NT2/D1 (cell line): ENCODE measurements around the gene HSPD1.

Experiments
- SUZ12 ChIP-seq: IDR thresholded peaks from 2 replicates; pipeline ENCODE4 v1.6.1; 2011; ENCODE audit not compliant: insufficient read length, insufficient read depth; ENCODE audit errors: extremely low read depth
- YY1 ChIP-seq: IDR thresholded peaks from 2 replicates; pipeline ENCODE4 v1.6.1; 2011; ENCODE audit not compliant: insufficient read length, insufficient read depth
- ZNF274 ChIP-seq: IDR thresholded peaks from 2 replicates; pipeline ENCODE4 v1.6.1; 2011; ENCODE audit warnings: mild to moderate bottlenecking, low read depth, low read length

DNA sequence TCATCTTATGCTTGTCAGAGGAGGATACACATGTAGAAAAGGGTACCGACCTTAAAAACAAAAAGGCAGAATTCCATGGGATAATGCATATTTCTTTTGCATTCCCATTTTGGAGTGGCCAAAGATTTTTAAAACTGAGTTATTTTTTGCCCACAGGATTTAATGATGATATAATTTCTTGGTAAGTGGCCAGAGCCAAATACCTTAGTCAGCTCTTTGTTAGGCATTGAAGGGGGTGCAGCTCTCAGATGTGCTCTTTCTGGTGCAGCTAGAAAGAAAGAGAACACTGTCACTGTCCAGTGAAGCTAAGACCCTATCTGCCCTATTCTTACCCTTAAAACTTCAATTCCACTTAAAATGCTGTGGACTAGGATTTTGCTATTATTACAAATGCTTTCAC is 35.5 kb downstream of the HSPD1 start:
- no peak for TF ChIP-seq ZNF274
- TF ChIP-seq SUZ12: no peak
- no peak for TF ChIP-seq YY1
